Mesendoderm (in vitro differentiated cells): ENCODE measurements around the gene TSPAN15.

ENCODE experiments used
- DNase-seq: peaks from one replicate; pipeline ENCODE4 v3.0.0; 2013
- H2AK5ac ChIP-seq: 2 replicates; pipeline ENCODE4 v1.6.1; 2013; ENCODE audit warnings: low read length, inconsistent platforms
- H2BK120ac ChIP-seq: 2 replicates; pipeline ENCODE4 v1.6.1; 2013; ENCODE audit warnings: low read depth, mild to moderate bottlenecking, low read length, moderate library complexity, mixed read lengths
- H2BK15ac ChIP-seq: replicated peaks from 2 replicates; pipeline ENCODE4 v1.6.1; 2013; ENCODE audit warnings: low read depth, mild to moderate bottlenecking, moderate library complexity
- H2BK5ac ChIP-seq: 2 replicates; pipeline ENCODE4 v1.6.1; 2013; ENCODE audit warnings: low read length, inconsistent platforms
- H3K18ac ChIP-seq: 2 replicates; pipeline ENCODE4 v1.6.1; 2013; ENCODE audit warnings: mild to moderate bottlenecking, low read length, mixed read lengths
- H3K23ac ChIP-seq: one replicate; pipeline ENCODE4 v1.6.1; 2013; ENCODE audit warnings: low read length
- H3K27ac ChIP-seq: 2 replicates; pipeline ENCODE4 v1.5.1; 2013; ENCODE audit warnings: low read depth, mild to moderate bottlenecking, inconsistent platforms, low read length, moderate library complexity
- H3K27me3 ChIP-seq: 2 replicates; pipeline ENCODE4 v1.6.1; 2013; ENCODE audit warnings: low read length, control low read depth, mild to moderate bottlenecking, inconsistent platforms; ENCODE audit not compliant: insufficient read depth, poor library complexity
- H3K36me3 ChIP-seq: 2 replicates; pipeline ENCODE4 v1.6.1; 2013; ENCODE audit warnings: low read length, inconsistent platforms; ENCODE audit not compliant: control insufficient read depth, insufficient read depth
- H3K4ac ChIP-seq: one replicate; pipeline ENCODE4 v1.6.1; 2013; ENCODE audit warnings: low read depth, mild to moderate bottlenecking, low read length, moderate library complexity
- H3K4me1 ChIP-seq: 2 replicates; pipeline ENCODE4 v1.6.1; 2013; ENCODE audit warnings: low read depth, low read length, inconsistent platforms; ENCODE audit not compliant: control insufficient read depth
- H3K4me2 ChIP-seq: 2 replicates; pipeline ENCODE4 v1.6.1; 2013; ENCODE audit warnings: low read length
- H3K4me3 ChIP-seq: 2 replicates; pipeline ENCODE4 v1.5.1; 2013; ENCODE audit warnings: mild to moderate bottlenecking, low read length
- H3K56ac ChIP-seq: one replicate; pipeline ENCODE4 v1.6.1; 2013; ENCODE audit warnings: low read length
- H3K79me1 ChIP-seq: 2 replicates; pipeline ENCODE4 v1.6.1; 2013; ENCODE audit warnings: low read length, inconsistent platforms
- H3K79me2 ChIP-seq: 2 replicates; pipeline ENCODE4 v1.6.1; 2013; ENCODE audit warnings: mild to moderate bottlenecking, low read length; ENCODE audit not compliant: control insufficient read depth, insufficient read depth
- H3K9ac ChIP-seq: 2 replicates; pipeline ENCODE4 v1.6.1; 2013; ENCODE audit warnings: low read length, inconsistent platforms
- H4K5ac ChIP-seq: one replicate; pipeline ENCODE4 v1.6.1; 2013; ENCODE audit warnings: low read length
- H4K8ac ChIP-seq: one replicate; pipeline ENCODE4 v1.6.1; 2013; ENCODE audit warnings: low read depth, mild to moderate bottlenecking, control low read depth, low read length, moderate library complexity
- whole genome bisulfite sequencing: extraction: QIAGEN DNeasy Blood & Tissue Kit; methylation state at CpG from one replicate; pipeline ENCODE4 v1.1.7; 2013; ENCODE audit warnings: low lambda C conversion rate, missing lambda C conversion rate; ENCODE audit not compliant: insufficient coverage; ENCODE audit errors: extremely low coverage; 5-methylcytosine and 5-hydroxymethylcytosine counted together

Gene TSPAN15

DNA sequence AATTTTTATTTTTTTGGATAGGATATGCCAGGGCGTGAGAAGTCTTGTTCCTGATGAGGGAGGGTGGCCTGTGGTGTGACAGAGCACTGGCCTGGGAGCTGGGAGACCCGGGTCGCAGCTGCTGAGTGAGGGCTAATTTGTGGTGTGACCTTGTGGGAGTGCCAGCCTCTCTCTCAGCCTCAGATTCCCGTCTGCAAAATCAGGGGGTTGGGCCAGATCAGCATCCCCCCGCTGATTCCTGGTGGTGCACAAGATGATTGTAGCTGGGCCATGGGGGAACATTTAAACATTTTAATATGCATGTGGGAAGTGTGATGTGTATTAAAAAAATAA lies 14.9 kb downstream of the TSPAN15 start:
- no peak overlapping the region for H2BK5ac ChIP-seq
- H3K79me2 ChIP-seq = no peaks in the 10 kb centered on the region
- WGBS = no CpG with 5 or more reads among the region's 5 CpGs
- H4K8ac ChIP-seq = no peak overlapping the region
- H3K79me1 ChIP-seq = no peaks in the 10 kb centered on the region
- no peak overlapping the region for H3K4me2 ChIP-seq
- no peaks in the 10 kb centered on the region for H3K36me3 ChIP-seq
- no peak overlapping the region for H4K5ac ChIP-seq
- H2AK5ac ChIP-seq = no peak overlapping the region
- no peak overlapping the region for H3K18ac ChIP-seq
- H3K27me3 ChIP-seq = no peaks in the 10 kb centered on the region
- no peak overlapping the region for H3K4ac ChIP-seq
- no peak overlapping the region for H3K27ac ChIP-seq
- H2BK15ac ChIP-seq = no peak overlapping the region
- H3K4me1 ChIP-seq = no peaks in the 10 kb centered on the region
- H2BK120ac ChIP-seq = no peak overlapping the region
- H3K23ac ChIP-seq = no peak overlapping the region
- no peak overlapping the region for H3K4me3 ChIP-seq
- no peak overlapping the region for H3K56ac ChIP-seq
- H3K9ac ChIP-seq = no peak overlapping the region
- DNase-seq = peak; percentile 16

DNA sequence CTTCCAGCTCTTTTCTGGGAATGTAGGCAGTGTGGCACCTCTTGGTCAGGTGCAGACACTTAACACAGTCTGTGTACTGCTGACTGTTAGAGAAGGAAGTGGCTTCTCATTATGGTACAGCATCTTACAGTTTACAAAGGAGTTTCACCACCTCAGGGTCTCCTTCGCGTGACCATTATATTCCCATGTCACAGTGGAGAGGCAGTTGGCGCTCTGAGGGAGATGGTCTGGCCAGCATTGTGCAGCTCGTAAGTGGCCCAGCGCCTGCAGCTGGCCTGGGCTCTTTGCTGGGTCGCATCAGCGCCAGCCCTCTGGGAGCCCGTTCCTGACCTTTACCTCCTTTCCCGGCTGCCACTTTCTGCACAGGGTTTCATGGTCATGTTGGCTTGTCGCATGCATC lies 15.4 kb downstream of the TSPAN15 start:
- Histone ChIP-seq H3K4me2 (no peak overlapping the region), H2BK15ac (no peak overlapping the region), H3K4ac (no peak overlapping the region), H2AK5ac (no peak overlapping the region), H3K4me1 (no peaks in the 10 kb centered on the region), H3K27me3 (no peaks in the 10 kb centered on the region), H3K79me2 (no peaks in the 10 kb centered on the region), H4K5ac (no peak overlapping the region), H3K36me3 (no peaks in the 10 kb centered on the region), H3K79me1 (no peaks in the 10 kb centered on the region), H2BK5ac (no peak overlapping the region), H3K4me3 (no peak overlapping the region), H3K23ac (no peak overlapping the region), H2BK120ac (no peak overlapping the region), H3K56ac (no peak overlapping the region), H4K8ac (no peak overlapping the region), H3K9ac (no peak overlapping the region), H3K27ac (no peak overlapping the region), H3K18ac (no peak overlapping the region)
- WGBS = no CpG with 5 or more reads among the region's 10 CpGs
- no peak for DNase-seq

- Histone ChIP-seq H3K4me1 (no peaks in the 10 kb centered on the region), H3K27ac (no peak overlapping the region)
- no peak for DNase-seq
Measured at GRCh38 chr10:69467928-69468750, 16.9 kb downstream of the TSPAN15 start.

DNA sequence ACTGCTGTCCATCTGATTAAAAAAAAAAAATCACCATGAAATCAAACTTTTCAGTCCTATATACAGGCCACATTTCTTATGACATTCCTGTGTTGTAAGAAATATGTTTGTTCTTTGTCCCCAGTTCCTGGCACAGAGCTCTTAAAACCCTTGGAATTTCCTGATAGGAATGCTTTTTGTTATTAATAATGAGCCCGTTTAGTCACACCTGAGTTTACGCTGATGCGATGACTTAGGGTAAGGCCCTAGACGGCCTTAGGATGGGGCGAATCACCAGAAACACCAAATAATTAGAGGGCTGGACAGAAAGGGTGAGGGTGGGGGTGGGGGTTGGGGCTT lies 17.5 kb downstream of the TSPAN15 start:
- no peak for DNase-seq
- H4K5ac ChIP-seq = no peak overlapping the region
- no peaks in the 10 kb centered on the region for H3K27me3 ChIP-seq
- no peak overlapping the region for H3K9ac ChIP-seq
- no peak overlapping the region for H2BK5ac ChIP-seq
- H2BK15ac ChIP-seq = no peak overlapping the region
- no peaks in the 10 kb centered on the region for H3K79me1 ChIP-seq
- H3K4me3 ChIP-seq = no peak overlapping the region
- WGBS = no CpG with 5 or more reads among the region's 5 CpGs
- no peak overlapping the region for H3K23ac ChIP-seq
- no peak overlapping the region for H3K4me2 ChIP-seq
- no peaks in the 10 kb centered on the region for H3K36me3 ChIP-seq
- no peak overlapping the region for H3K56ac ChIP-seq
- H2AK5ac ChIP-seq = no peak overlapping the region
- no peak overlapping the region for H4K8ac ChIP-seq
- H3K79me2 ChIP-seq = no peaks in the 10 kb centered on the region
- no peaks in the 10 kb centered on the region for H3K4me1 ChIP-seq
- no peak overlapping the region for H3K27ac ChIP-seq
- no peak overlapping the region for H2BK120ac ChIP-seq
- H3K4ac ChIP-seq = no peak overlapping the region
- H3K18ac ChIP-seq = no peak overlapping the region

More at GRCh38 chr10:69467928-69468750, 16.9 kb downstream of the TSPAN15 start:
- Histone ChIP-seq H3K4ac (no peak overlapping the region), H3K36me3 (no peaks in the 10 kb centered on the region), H2BK15ac (no peak overlapping the region), H3K4me2 (no peak overlapping the region), H3K27me3 (no peaks in the 10 kb centered on the region), H3K18ac (no peak overlapping the region), H4K8ac (no peak overlapping the region), H2BK120ac (no peak overlapping the region), H2BK5ac (no peak overlapping the region), H2AK5ac (no peak overlapping the region), H3K9ac (no peak overlapping the region), H3K4me3 (no peak overlapping the region), H3K23ac (no peak overlapping the region), H3K79me2 (no peaks in the 10 kb centered on the region), H3K79me1 (no peaks in the 10 kb centered on the region), H3K56ac (no peak overlapping the region), H4K5ac (no peak overlapping the region)
- WGBS = no CpG with 5 or more reads among the region's 13 CpGs

GRCh38 chr10:69469976-69470375 lies 18.7 kb downstream of the TSPAN15 start:
- no peak overlapping the region for H3K18ac ChIP-seq
- H3K36me3 ChIP-seq = no peaks in the 10 kb centered on the region
- H3K56ac ChIP-seq = no peak overlapping the region
- no peak overlapping the region for H3K4me3 ChIP-seq
- H2BK15ac ChIP-seq = no peak overlapping the region
- no peaks in the 10 kb centered on the region for H3K27me3 ChIP-seq
- H4K5ac ChIP-seq = no peak overlapping the region
- no peak overlapping the region for H3K23ac ChIP-seq
- no peak overlapping the region for H3K4me2 ChIP-seq
- no peak overlapping the region for H2BK5ac ChIP-seq
- no peaks in the 10 kb centered on the region for H3K79me1 ChIP-seq
- H3K4me1 ChIP-seq = no peaks in the 10 kb centered on the region
- no peaks in the 10 kb centered on the region for H3K79me2 ChIP-seq
- no peak overlapping the region for H4K8ac ChIP-seq
- H3K27ac ChIP-seq = no peak overlapping the region
- no CpG with 5 or more reads among the region's 1 CpG for WGBS
- H3K9ac ChIP-seq = no peak overlapping the region
- DNase-seq = no peak
- no peak overlapping the region for H2BK120ac ChIP-seq
- no peak overlapping the region for H3K4ac ChIP-seq
- no peak overlapping the region for H2AK5ac ChIP-seq
